Endothelial cell of umbilical vein (primary cell): Measurements from ENCODE around the gene USF3. TPM values are rescaled to one million over a fixed set of nuclear protein-coding genes. Genes with fewer than 3 reads are reported as not detected.

Source experiments
- BruUV-seq: library from RNA; stranded (reverse); fragments of 400-500 nt; replicated peaks from 2 replicates; lab custom pipeline; 2021; lab: Mats Ljungman, UMichigan
- CTCF ChIA-PET: fragments of 300-600, 350-600 bp; sonication (Branson Sonifier 250); formaldehyde crosslinking; loops from one replicate; lab custom pipeline; 2021; ENCODE audit warnings: antibody characterized with exemption, inconsistent platforms; lab: Charles Lee
- POLR2A ChIA-PET: fragments of 300-600, 350-600 bp; sonication (Branson Sonifier 250); formaldehyde crosslinking; loops from one replicate; lab custom pipeline; 2021; ENCODE audit warnings: antibody characterized with exemption, inconsistent platforms; lab: Charles Lee
- DNase-seq: peaks from one replicate; pipeline ENCODE4 v3.0.0-alpha.2; 2011; ENCODE audit warnings: low read depth, low spot score
- FAIRE-seq: peaks from 2 replicates; lab custom pipeline; 2011; peaks lifted over from hg19 to GRCh38; lab: Jason Lieb, UNC
- H2AFZ ChIP-seq: 2 replicates; pipeline ENCODE4 v1.6.0; 2012; ENCODE audit warnings: low read depth, low read length, control low read depth, inconsistent platforms
- H3K27ac ChIP-seq: 2 replicates; pipeline ENCODE4 v1.5.1; 2011; ENCODE audit warnings: low read depth, mild to moderate bottlenecking, control low read depth, low read length, moderate library complexity; ENCODE audit not compliant: insufficient read depth
- H3K27me3 ChIP-seq, 2 experiments: 2 replicates each; pipeline versions ENCODE4 v1.6.0 to v1.6.1; 2011; ENCODE audit warnings: low read length in 2 of 2, mixed read lengths in 1 of 2; ENCODE audit not compliant: control insufficient read depth in 2 of 2, insufficient read depth in 2 of 2
- H3K36me3 ChIP-seq, 2 experiments: 2 replicates in 1 of 2; 3 replicates in 1 of 2; pipeline ENCODE4 v1.5.1; 2011; ENCODE audit warnings: low read length in 2 of 2, mild to moderate bottlenecking in 1 of 2, moderate library complexity in 1 of 2; ENCODE audit not compliant: control insufficient read depth in 2 of 2, insufficient read depth in 2 of 2; ENCODE audit errors: extremely low read depth in 1 of 2
- H3K4me1 ChIP-seq: 3 replicates; pipeline ENCODE4 v1.5.1; 2011; ENCODE audit warnings: mild to moderate bottlenecking, low read length; ENCODE audit not compliant: control insufficient read depth, insufficient read depth; ENCODE audit errors: extremely low read depth
- H3K4me2 ChIP-seq: 2 replicates; pipeline ENCODE4 v1.6.1; 2011; ENCODE audit warnings: low read length, control low read depth, mixed read lengths; ENCODE audit not compliant: insufficient read depth
- H3K4me3 ChIP-seq, 3 experiments: fragments of 200-600 bp in 1 of 3; sonication (generic), shearing (Covaris generic) in 1 of 3; replicated peaks in 1 of 3; 2 replicates each; pipeline ENCODE4 v1.5.1; 2011 to 2016; ENCODE audit warnings: control low read depth in 3 of 3, low read length in 3 of 3, mild to moderate bottlenecking in 2 of 3, inconsistent platforms in 1 of 3, low read depth in 1 of 3, moderate library complexity in 1 of 3; ENCODE audit not compliant: insufficient read depth in 1 of 3
- H3K79me2 ChIP-seq: 2 replicates; pipeline ENCODE4 v1.6.0; 2012; ENCODE audit warnings: low read length, inconsistent platforms; ENCODE audit not compliant: control insufficient read depth, insufficient read depth
- H3K9ac ChIP-seq: replicated peaks from 2 replicates; pipeline ENCODE3; 2011; ENCODE audit warnings: low read length, control low read depth; ENCODE audit not compliant: insufficient read depth; ENCODE audit errors: extremely low read depth
- H3K9me1 ChIP-seq: replicated peaks from 3 replicates; pipeline ENCODE4 v1.6.0; 2011; ENCODE audit warnings: mild to moderate bottlenecking, low read length; ENCODE audit not compliant: control insufficient read depth, insufficient read depth; ENCODE audit errors: extremely low read depth
- H3K9me3 ChIP-seq: replicated peaks from 2 replicates; pipeline ENCODE4 v1.5.1; 2012; ENCODE audit warnings: low read length, inconsistent platforms; ENCODE audit not compliant: control insufficient read depth, insufficient read depth
- H4K20me1 ChIP-seq: replicated peaks from 2 replicates; pipeline ENCODE3; 2011; ENCODE audit warnings: mild to moderate bottlenecking, low read length; ENCODE audit not compliant: control insufficient read depth, insufficient read depth; ENCODE audit errors: extremely low read depth
- EZH2 ChIP-seq: IDR thresholded peaks from 2 replicates; pipeline ENCODE4 v1.6.1; 2012; ENCODE audit warnings: borderline replicate concordance, low read depth, mild to moderate bottlenecking, moderate library complexity, low read length, inconsistent platforms; ENCODE audit not compliant: severe bottlenecking
- FOS ChIP-seq: IDR thresholded peaks from 2 replicates; pipeline ENCODE4 v1.6.1; 2011; ENCODE audit warnings: mild to moderate bottlenecking, low read length, moderate library complexity, borderline replicate concordance; ENCODE audit not compliant: insufficient read depth
- GATA2 ChIP-seq: IDR thresholded peaks from 2 replicates; pipeline ENCODE4 v1.7.0; 2011; ENCODE audit warnings: low read depth, mild to moderate bottlenecking, moderate library complexity, mixed read lengths, low read length; ENCODE audit not compliant: insufficient read length, insufficient read depth
- JUN ChIP-seq: IDR thresholded peaks from 2 replicates; pipeline ENCODE4 v1.6.1; 2011; ENCODE audit warnings: borderline replicate concordance, low read depth; ENCODE audit not compliant: insufficient read length, insufficient read depth
- MYC ChIP-seq: IDR thresholded peaks from one replicate; pipeline ENCODE4 v1.6.1; 2011; ENCODE audit warnings: mild to moderate bottlenecking, low read depth, low read length
- POLR2A ChIP-seq: IDR thresholded peaks from 2 replicates; pipeline ENCODE4 v1.6.1; 2012; ENCODE audit warnings: low read depth, mild to moderate bottlenecking, control low read depth, low read length
- POLR2AphosphoS5 ChIP-seq: IDR thresholded peaks from 2 replicates; pipeline ENCODE4 v1.6.1; 2012; ENCODE audit warnings: low read depth, mild to moderate bottlenecking, control low read depth, low read length, moderate library complexity; ENCODE audit not compliant: insufficient read depth
- dilution Hi-C: fragments of 300-500 bp; cut with MboI; formaldehyde crosslinking; loops from one replicate; pipeline ENCODE4 v1.15.0; 2019; ENCODE audit warnings: low sequenced_read_pairs; ENCODE audit not compliant: extremely low pct_ligation_motif_present
- intact Hi-C: fragments of 100-400 bp; cut with micrococcal nuclease; formaldehyde crosslinking; loops from one replicate; pipeline ENCODE4 v1.10.0; 2022
- polyA plus RNA-seq, 4 experiments: library from polyadenylated mRNA; depleted of rRNA in 3 of 4; stranded (reverse) in 3 of 4; unstranded in 1 of 4; fragments of >200 nt; gene quantifications; 2 replicates each; pipeline versions ENCODE4 v1.2.1 to v1.2.3, GENCODE V29; 2011 to 2012; ENCODE audit warnings: missing spikeins in 1 of 4
- total RNA-seq: library from RNA; stranded (reverse); gene quantifications from 2 replicates; pipeline ENCODE4 v1.2.3, GENCODE V29; 2021
- TF ChIP-seq, protein P1 (sequence below), 2 donors: IDR thresholded peaks; 1 replicate in 1 of 2; 2 replicates in 1 of 2; pipeline ENCODE4 v1.5.1; 2011; ENCODE audit warnings: low read length in 2 of 2, mild to moderate bottlenecking in 2 of 2, moderate library complexity in 2 of 2, control low read depth in 1 of 2, inconsistent platforms in 1 of 2, low read depth in 1 of 2; ENCODE audit not compliant: insufficient read depth in 1 of 2; ENCODE audit errors: extremely low read depth in 1 of 2
- TF ChIP-seq, protein P2 (sequence below): IDR thresholded peaks from 2 replicates; pipeline ENCODE4 v1.6.1; 2011; ENCODE audit not compliant: insufficient read depth, insufficient read length

USF3 gene
- total and polyA plus RNA-seq, 2 donors (not counting 3 experiments of a cell fraction or from before 2014, with no cell fraction given): 7.0 to 10.5 TPM

DNA sequence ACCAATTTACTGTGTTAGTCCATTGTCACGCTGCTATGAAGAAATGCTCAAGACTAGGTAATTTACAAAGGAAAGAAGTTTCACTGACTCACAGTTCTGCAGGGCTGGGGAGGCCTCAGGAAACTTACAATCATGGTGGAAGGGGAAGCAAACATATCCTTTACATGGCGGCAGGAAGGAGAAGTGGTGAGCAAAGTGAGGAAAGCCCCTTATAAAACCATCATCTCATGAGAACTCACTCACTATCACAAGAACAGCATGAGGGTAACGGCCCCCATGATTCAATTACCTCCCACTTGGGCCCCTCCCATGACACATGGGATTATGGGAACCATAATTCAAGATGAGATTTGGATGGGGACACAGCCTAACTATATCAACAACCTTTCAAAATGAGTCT is 20.2 kb downstream of the USF3 start:
- DNase-seq: no peak
- Histone ChIP-seq H3K9me3 (no peaks in the 10 kb centered on the region), H3K27ac (no peak overlapping the region), H2AFZ (no peak overlapping the region), H3K9ac (no peak overlapping the region), H3K4me3 (no peak overlapping the region), H3K27me3 (no peaks in the 10 kb centered on the region), H3K79me2 (no peaks in the 10 kb centered on the region), H3K4me2 (no peak overlapping the region), H3K9me1 (no peaks in the 10 kb centered on the region), H4K20me1 (no peaks in the 10 kb centered on the region), H3K36me3 (peaks cover 0 to 3% of the 10 kb centered on the region in 2 experiments), H3K4me1 (no peaks in the 10 kb centered on the region)
- no peak for FAIRE-seq
- intact Hi-C loops: no loop called here
- ChIA-PET POLR2A (no interaction called here), CTCF (interaction anchor here (1.0 kb wide), 1 partner anchor 46 kb away, joined by 3 read pairs; no protein-coding TSS in a partner anchor)
- no TSS peak for BruUV-seq
- dilution Hi-C loops: no loop called here
- TF ChIP-seq POLR2A (no peak), POLR2AphosphoS5 (no peak), FOS (no peak)

DNA sequence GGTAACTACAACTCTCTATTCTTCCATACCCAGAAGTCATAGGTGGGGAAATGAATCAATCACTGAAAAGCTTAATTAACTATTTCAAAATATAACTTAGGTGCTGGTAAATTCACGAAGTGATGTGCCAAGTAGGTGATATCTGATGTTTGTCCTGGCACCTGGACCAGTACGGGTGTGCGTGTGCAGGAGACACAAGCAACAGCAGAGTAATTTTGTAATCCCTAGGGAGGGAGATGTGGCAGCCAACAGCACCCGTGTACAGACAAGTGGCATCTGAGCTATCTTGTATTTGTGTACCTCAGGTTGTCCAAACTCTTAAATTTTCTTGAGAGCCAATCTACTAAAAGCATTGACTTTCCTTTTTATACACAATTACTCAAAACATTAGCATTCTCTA is 22.8 kb downstream of the USF3 start:
- no TSS peak for BruUV-seq
- Histone ChIP-seq H3K9me3 (no peaks in the 10 kb centered on the region), H3K27me3 (no peaks in the 10 kb centered on the region), H3K9ac (no peak overlapping the region), H4K20me1 (no peaks in the 10 kb centered on the region), H2AFZ (no peak overlapping the region), H3K4me2 (no peak overlapping the region), H3K9me1 (no peaks in the 10 kb centered on the region), H3K4me3 (no peak overlapping the region), H3K36me3 (peaks cover 0 to 3% of the 10 kb centered on the region in 2 experiments), H3K4me1 (no peaks in the 10 kb centered on the region), H3K79me2 (no peaks in the 10 kb centered on the region), H3K27ac (no peak overlapping the region)
- ChIA-PET POLR2A (no interaction called here), CTCF (interaction anchor here (1.1 kb wide), 1 partner anchor 9 kb away, joined by 3 read pairs; no protein-coding TSS in a partner anchor)
- dilution Hi-C loops: no loop called here
- TF ChIP-seq POLR2A: no peak
- TF ChIP-seq EZH2: no peak
- TF ChIP-seq, protein P1, sequence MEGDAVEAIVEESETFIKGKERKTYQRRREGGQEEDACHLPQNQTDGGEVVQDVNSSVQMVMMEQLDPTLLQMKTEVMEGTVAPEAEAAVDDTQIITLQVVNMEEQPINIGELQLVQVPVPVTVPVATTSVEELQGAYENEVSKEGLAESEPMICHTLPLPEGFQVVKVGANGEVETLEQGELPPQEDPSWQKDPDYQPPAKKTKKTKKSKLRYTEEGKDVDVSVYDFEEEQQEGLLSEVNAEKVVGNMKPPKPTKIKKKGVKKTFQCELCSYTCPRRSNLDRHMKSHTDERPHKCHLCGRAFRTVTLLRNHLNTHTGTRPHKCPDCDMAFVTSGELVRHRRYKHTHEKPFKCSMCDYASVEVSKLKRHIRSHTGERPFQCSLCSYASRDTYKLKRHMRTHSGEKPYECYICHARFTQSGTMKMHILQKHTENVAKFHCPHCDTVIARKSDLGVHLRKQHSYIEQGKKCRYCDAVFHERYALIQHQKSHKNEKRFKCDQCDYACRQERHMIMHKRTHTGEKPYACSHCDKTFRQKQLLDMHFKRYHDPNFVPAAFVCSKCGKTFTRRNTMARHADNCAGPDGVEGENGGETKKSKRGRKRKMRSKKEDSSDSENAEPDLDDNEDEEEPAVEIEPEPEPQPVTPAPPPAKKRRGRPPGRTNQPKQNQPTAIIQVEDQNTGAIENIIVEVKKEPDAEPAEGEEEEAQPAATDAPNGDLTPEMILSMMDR (IDR thresholded peaks at IDR 0.05; ENCODE audit: extremely low read depth in 1 of 2, insufficient read depth in 1 of 2, low read depth in 1 of 2, low read length in 2 of 2): no peak
- TF ChIP-seq, protein P2, sequence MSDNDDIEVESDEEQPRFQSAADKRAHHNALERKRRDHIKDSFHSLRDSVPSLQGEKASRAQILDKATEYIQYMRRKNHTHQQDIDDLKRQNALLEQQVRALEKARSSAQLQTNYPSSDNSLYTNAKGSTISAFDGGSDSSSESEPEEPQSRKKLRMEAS: no peak
- TF ChIP-seq POLR2AphosphoS5: no peak
- TF ChIP-seq FOS: no peak
- TF ChIP-seq GATA2: no peak
- no peak for TF ChIP-seq JUN
- TF ChIP-seq MYC: no peak
- intact Hi-C loops: no loop called here
- no peak for FAIRE-seq
- no peak for DNase-seq
